Activated naive CD4-positive, alpha-beta T cell treated with anti-CD3 and anti-CD28 coated beads for 36 hours (primary cell): Measurements from ENCODE around the gene IRF2BPL. TPM values are rescaled to one million over a fixed set of nuclear protein-coding genes. Genes with fewer than 3 reads are reported as not detected.

Experiments used
- total RNA-seq, 2 experiments: library from RNA; stranded (reverse); gene quantifications; one replicate each; pipeline ENCODE4 v1.2.3, GENCODE V29; 2021

IRF2BPL gene
- total RNA-seq, 2 experiments from 2014 or later, result 34.8 to 35.2 TPM

Other genes starting within 250 kb of the IRF2BPL start
- 10 to 100 TPM; 17.0 to 19.8 TPM for gene ANGEL1, start 215.8 kb downstream of the IRF2BPL start, total RNA-seq
- not detected for gene LRRC74A, start 202.3 kb downstream of the IRF2BPL start, total RNA-seq
- gene CIPC, start 69.5 kb upstream of the IRF2BPL start, total RNA-seq, result 1 to 10 TPM; 5.6 to 6.1 TPM
- not detected for gene ZDHHC22, start 113.1 kb upstream of the IRF2BPL start, total RNA-seq
- under 1 TPM; 0.31 to 0.72 TPM for gene TMEM63C, start 153.1 kb upstream of the IRF2BPL start, total RNA-seq
- not detected for gene NGB, start 242.5 kb upstream of the IRF2BPL start, total RNA-seq